ENCODE measurements around the gene DIPK1B. TPM values are rescaled to one million over a fixed set of nuclear protein-coding genes. Genes with fewer than 3 reads are reported as not detected.
"Not testable (repeated sequence)": the region's sequence is repeated elsewhere in the genome, so short reads cannot be mapped to it uniquely, and the experiment has no call there.

Gene DIPK1B
- polyA plus RNA-seq, 6 donors from 2014 or later: 0.91 to 71.6 (median 15.1) TPM

DNA sequence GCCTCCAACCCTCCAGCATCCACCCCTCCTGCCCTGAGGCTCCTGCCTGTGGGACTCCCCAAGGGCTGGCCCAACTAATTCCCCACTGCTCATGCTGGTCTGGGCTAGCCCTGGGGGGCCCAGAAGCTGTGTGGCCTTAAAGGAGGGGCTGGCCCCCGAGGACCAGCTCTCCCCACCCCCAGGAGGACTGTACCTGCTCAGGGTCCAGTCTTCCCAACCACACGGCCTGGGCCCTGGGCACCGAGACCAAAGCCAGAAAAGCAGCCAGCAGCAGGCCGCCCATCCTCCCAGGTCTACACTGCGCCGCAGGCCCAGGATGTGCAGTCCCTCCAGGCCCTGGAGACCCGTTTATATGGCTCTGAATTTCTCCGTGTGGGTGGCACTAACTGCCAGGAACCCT is 35.8 kb downstream of the DIPK1B start, which contains the start of gene LCN6:
Gene LCN6, minus strand, starts transcription at position 325 of the 400 bp plus-strand sequence. Its CDS starts 42 bp downstream, at position 283.
- Mint-ChIP-seq H3K4me1 (peaks cover 37 to 62% (median 61%) of the 10 kb centered on the region in 3 donors), H3K9me3 (peaks cover 6 to 25% (median 17%) of the 10 kb centered on the region in 7 donors), H3K27ac (peak within 1 kb of the TSS; percentile 95 to 99 (median 98)), H3K36me3 (peaks cover 8 to 15% of the 10 kb centered on the region in 2 donors), H3K27me3 (no peaks in the 10 kb centered on the region), H3K4me3 (peak within 1 kb of the TSS; percentile 60 to 90 (median 78))
- ATAC-seq (ENCODE audit: low read depth in 2 of 2): no peak
- no peak for DNase-seq

DNA sequence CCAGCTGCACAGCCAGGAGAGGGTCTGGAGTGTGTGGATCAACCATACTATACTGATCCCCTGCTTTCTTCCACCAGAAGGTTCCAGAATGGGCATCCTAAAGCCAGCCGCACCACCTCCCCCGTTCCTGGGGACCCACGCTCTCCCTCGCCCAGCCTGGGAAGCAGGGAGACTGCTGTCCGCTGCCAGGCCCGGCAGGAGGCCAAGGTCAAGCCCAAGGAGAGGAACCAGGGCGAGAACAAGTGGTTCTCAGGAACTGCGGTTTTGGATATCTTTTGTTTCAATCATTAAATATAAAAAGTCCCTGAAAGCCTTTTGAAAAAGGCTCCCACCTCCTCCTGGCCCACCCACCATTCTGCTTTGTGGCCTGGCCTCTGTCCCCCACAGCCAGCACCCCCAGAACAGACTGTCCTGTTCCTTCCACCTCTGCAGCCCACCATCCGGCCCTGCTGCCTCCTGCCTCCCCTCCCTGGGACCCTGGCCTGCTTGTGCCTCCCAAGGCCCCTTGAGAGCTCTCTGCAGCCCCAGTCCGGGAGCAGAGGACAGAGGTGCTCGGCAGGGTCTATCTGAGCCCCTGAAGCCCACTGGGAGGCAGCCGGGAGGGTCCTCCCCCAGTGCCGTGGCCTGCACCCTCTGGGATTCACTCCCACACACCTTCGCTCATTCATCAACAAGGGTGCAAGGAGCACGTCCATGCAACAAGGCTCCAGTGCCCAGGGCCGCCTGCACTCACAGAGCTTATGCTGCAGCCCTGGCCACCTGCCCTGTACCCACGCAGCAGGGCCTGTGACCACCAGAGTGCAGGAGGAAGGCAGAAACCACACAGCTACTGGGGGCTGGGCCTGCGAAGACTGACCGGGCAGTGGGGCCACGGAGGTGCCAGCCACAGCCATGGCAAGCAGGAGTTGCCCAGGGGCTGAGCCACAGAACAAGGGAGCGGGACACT is 36.6 kb downstream of the DIPK1B start:
- ATAC-seq (ENCODE audit: low read depth in 2 of 2) (peak in 1 of 2 donors; percentile 7), DNase-seq (no peak)
- peaks cover 35 to 54% (median 54%) of the 10 kb centered on the region in 3 donors for H3K4me1 Mint-ChIP-seq
- H3K27ac Mint-ChIP-seq: peak overlapping the region; percentile 95 to 99 (median 98)
- no peaks in the 10 kb centered on the region for H3K27me3 Mint-ChIP-seq
- peaks cover 6 to 25% (median 17%) of the 10 kb centered on the region in 7 donors for H3K9me3 Mint-ChIP-seq
- peak overlapping the region; percentile 60 to 90 (median 78) for H3K4me3 Mint-ChIP-seq
- H3K36me3 Mint-ChIP-seq: peaks cover 8 to 15% of the 10 kb centered on the region in 2 donors

DNA sequence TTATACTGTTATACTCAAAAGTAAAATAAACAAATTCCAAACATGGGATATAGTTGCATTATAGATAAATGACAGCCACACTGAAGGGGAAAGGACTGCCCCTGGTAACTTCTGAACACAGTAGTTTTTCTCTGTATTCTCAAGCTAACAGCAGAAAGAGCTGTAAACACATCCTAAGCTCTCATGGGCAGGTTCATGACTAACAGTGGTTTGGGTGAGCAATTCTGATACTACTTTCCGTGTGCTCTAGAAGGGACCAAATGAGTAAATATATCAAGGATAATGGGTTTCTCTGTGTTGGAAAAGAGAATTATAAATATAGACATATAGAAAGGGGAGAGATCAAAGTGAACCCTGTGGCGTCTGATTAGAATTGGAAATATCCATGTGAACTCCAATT is 38.2 kb downstream of the DIPK1B start:
- DNase-seq (no peak), ATAC-seq (ENCODE audit: low read depth in 2 of 2) (no peak)
- Mint-ChIP-seq H3K27ac (peak overlapping the region; percentile 84 to 99 (median 98)), H3K9me3 (peaks cover 6 to 28% (median 17%) of the 10 kb centered on the region in 7 donors), H3K4me3 (peak overlapping the region in 2 of 8 donors; percentile 24 to 25), H3K36me3 (peaks cover 8 to 17% of the 10 kb centered on the region in 2 donors), H3K27me3 (no peaks in the 10 kb centered on the region), H3K4me1 (peaks cover 34 to 62% (median 55%) of the 10 kb centered on the region in 3 donors)

DNA sequence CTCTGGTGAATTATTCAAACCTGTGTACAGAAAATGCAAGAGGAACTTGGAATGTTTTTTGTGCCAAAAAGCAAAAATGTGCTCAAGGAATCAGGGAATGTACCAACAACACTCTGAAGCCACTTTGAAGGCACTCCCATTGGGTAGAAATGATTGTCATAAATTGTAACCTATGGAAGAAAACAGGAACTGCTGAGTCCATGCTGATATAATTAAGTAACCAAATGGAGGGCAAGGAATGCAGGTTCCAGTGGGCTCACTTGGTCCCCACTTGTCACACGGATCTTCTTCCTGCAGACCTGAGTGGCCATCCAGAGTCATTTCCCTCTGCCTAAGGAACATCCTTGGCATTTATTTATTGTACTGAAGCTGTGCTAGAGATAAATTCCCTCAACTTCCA is 38.9 kb downstream of the DIPK1B start:
- H3K27me3 Mint-ChIP-seq: no peaks in the 10 kb centered on the region
- H3K36me3 Mint-ChIP-seq: peaks cover 8 to 21% of the 10 kb centered on the region in 2 donors
- H3K4me3 Mint-ChIP-seq: peak overlapping the region in 1 of 8 donors; percentile 8
- DNase-seq (no peak), ATAC-seq (ENCODE audit: low read depth in 2 of 2) (no peak)
- H3K9me3 Mint-ChIP-seq: peaks cover 6 to 29% (median 17%) of the 10 kb centered on the region in 7 donors
- H3K4me1 Mint-ChIP-seq: peaks cover 41 to 70% (median 57%) of the 10 kb centered on the region in 3 donors
- peak overlapping the region in 4 of 6 donors; percentile 28 to 95 (median 70) for H3K27ac Mint-ChIP-seq

DNA sequence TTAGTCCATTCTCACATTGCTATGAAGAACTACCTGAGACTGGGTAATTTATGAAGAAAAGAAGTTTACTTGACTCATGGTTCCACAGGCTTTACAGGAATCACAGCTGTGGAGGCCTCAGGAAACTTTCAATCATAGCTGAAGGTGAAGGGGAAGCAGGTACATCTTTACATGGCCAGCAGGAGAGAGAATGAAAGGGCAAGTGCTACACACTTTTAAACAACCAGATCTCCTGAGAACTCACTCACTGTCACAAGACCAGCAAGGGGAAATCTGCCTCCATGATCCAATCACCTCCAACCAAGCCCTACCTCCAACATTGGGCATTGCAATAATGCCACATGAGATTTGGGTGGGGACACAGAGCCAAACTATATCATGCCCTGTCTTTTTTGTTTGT is 39.4 kb downstream of the DIPK1B start:
- peak overlapping the region in 5 of 6 donors; percentile 7 to 95 (median 50) for H3K27ac Mint-ChIP-seq
- peaks cover 6 to 29% (median 17%) of the 10 kb centered on the region in 7 donors for H3K9me3 Mint-ChIP-seq
- no peak for DNase-seq
- peaks cover 8 to 21% of the 10 kb centered on the region in 2 donors for H3K36me3 Mint-ChIP-seq
- ATAC-seq (ENCODE audit: low read depth in 2 of 2): no peak
- no peaks in the 10 kb centered on the region for H3K27me3 Mint-ChIP-seq
- peaks cover 41 to 73% (median 61%) of the 10 kb centered on the region in 3 donors for H3K4me1 Mint-ChIP-seq
- no peak overlapping the region for H3K4me3 Mint-ChIP-seq

DNA sequence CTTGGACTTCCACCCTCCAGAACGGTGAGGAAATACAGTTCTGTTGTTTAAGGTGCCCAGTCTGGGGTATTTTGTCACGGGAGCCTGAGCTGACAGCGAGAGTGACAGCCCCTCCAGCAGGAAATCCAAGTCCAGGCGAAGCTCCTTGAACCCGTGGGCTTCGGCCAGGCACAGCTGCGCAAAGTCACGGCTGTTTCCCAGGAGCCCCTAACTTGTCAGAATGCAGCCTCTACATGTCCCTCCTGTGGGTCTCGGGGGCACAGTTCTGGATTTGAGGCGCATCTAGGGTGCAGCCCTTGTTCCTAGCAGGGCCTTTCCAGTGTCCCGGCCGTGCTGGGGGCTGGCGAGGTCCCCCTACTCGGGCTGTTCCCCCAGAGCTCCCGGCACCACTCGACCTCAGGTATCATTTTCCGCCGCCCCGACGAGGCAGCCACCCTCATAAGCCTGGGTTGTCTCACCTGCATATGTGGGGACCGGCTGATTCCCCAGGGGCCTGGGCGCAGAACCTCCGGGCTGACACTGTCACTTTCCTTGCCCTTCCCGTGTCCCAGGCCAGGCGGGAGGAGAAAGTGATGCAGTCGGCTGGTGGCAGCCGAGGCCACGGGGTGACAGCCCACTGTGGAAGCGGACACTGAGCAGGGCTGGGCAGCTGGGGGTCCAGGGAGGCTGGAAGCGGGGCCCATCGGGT is 41.1 kb downstream of the DIPK1B start:
- peak overlapping the region in 1 of 6 donors; percentile 84 for H3K27ac Mint-ChIP-seq
- ATAC-seq (ENCODE audit: low read depth in 2 of 2): no peak
- DNase-seq: no peak
- peaks cover 8 to 21% of the 10 kb centered on the region in 2 donors for H3K36me3 Mint-ChIP-seq
- H3K9me3 Mint-ChIP-seq: peaks cover 6 to 29% (median 17%) of the 10 kb centered on the region in 7 donors
- peak overlapping the region in 1 of 8 donors; percentile 89 for H3K4me3 Mint-ChIP-seq
- H3K27me3 Mint-ChIP-seq: no peaks in the 10 kb centered on the region
- peaks cover 30 to 72% (median 60%) of the 10 kb centered on the region in 3 donors for H3K4me1 Mint-ChIP-seq

DNA sequence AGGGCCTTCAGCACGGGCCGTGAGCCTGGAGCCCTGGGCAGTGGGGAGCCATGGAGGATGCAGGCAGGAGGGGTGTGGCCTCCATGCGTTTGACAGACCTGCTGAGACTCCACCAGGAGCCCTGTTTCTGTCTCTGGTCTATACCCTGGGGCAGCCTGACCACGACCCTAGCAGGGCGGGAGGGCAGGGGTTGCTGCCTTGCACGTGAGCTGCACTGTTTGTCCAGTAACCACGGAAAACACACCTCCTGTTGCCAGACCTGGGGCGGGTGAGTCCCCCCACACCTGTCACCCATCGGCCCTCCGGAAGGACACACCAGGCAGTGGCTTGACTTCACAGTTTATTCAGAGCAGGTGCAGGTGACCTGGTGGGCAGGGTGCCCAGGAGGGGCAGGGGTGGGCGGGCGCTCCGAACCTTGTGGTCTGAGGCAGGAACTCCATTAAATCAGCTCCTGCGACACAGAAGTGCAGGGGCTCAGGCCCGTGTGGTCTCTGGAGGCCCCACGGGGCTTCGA is 41.7 kb downstream of the DIPK1B start:
- no peaks in the 10 kb centered on the region for H3K27me3 Mint-ChIP-seq
- H3K27ac Mint-ChIP-seq: peak overlapping the region in 2 of 6 donors; percentile 90 to 94
- H3K4me3 Mint-ChIP-seq: peak overlapping the region in 7 of 8 donors; percentile 22 to 87 (median 47)
- peak; percentile 60 for DNase-seq
- no peak for ATAC-seq (ENCODE audit: low read depth in 2 of 2)
- peaks cover 8 to 21% of the 10 kb centered on the region in 2 donors for H3K36me3 Mint-ChIP-seq
- H3K9me3 Mint-ChIP-seq: peaks cover 6 to 29% (median 17%) of the 10 kb centered on the region in 7 donors
- peaks cover 27 to 71% (median 55%) of the 10 kb centered on the region in 3 donors for H3K4me1 Mint-ChIP-seq

DNA sequence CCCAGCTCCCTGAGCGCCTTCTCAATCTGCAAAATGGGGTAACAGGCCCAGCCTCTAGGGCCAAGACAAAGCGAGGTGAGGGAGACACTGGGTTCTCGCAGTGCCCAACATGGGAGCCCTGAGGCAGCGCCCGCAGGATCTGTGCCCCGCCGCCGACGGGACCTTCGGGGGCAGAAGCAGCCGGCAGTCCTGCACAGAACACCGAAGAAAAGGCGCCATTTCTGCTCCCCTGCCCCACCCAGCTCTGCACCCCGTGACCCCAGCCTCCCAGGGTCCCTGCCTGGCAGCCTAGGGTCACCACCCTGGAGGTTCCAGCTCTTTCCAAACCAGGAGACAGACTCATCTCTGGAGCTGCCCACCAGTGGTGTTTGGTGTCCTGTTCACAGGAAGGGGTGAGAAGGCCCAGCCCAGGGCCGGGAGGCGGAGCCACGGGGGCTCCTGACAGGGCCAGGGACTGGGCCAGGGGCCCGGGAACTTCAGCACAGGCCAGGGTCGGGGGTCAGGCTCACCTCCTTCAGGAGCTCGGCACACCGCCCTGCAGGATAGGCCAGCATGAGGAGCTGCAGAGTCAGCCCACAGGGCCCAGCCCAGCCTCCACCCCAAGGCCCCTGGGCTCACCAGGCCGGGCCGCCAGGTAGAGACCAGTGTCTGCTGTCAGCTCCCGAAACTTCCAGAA is 42.4 kb downstream of the DIPK1B start:
- Mint-ChIP-seq H3K27me3 (no peaks in the 10 kb centered on the region), H3K4me1 (peaks cover 27 to 68% (median 53%) of the 10 kb centered on the region in 3 donors), H3K36me3 (peaks cover 8 to 21% of the 10 kb centered on the region in 2 donors), H3K27ac (peak overlapping the region in 2 of 6 donors; percentile 90 to 94), H3K4me3 (peak overlapping the region in 7 of 8 donors; percentile 22 to 96 (median 47)), H3K9me3 (peaks cover 6 to 29% (median 17%) of the 10 kb centered on the region in 7 donors)
- DNase-seq (no peak), ATAC-seq (ENCODE audit: low read depth in 2 of 2) (peak in 1 of 2 donors; percentile 6)

DNA sequence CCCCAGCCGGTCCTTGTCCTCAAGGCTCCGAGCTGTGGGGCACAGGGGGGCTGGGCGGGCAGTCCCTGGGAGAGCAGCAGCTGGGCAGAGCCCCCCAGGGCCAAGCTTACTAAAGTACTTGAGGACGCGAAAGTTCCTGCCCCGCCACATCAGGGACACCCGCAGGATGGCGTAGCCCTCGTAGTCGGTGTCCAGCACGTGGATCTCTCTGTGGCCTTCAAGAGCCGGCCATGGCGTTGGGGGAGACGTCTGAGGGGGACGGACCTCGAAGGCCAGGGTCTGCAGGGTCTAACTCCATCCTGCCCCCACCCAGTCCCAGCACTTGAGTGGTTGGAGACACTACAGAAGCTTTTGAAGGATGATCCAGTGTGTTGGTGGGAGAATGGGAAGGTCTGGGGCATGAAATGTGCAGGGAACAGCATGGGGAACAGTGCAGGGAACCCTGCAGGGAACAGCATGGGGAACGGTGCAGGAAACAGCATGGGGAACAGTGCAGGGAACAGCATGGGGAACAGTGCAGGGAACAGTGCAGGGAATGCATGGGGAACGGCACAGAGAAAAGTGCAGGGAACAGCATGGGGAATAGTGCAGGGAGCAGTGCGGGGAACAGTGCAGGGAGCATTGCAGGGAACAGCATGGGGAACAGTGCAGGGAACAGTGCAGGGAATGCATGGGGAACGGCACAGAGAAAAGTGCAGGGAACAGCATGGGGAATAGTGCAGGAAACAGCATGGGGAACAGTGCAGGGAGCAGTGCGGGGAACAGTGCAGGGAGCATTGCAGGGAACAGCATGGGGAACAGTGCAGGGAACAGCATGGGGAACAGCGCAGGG is 43.1 kb downstream of the DIPK1B start:
- ATAC-seq (ENCODE audit: low read depth in 2 of 2); DNase-seq; H3K27me3 Mint-ChIP-seq: not testable (repeated sequence)
- Mint-ChIP-seq H3K36me3 (peaks cover 8 to 21% of the 10 kb centered on the region in 2 donors), H3K27ac (peak overlapping the region in 3 of 6 donors; percentile 67 to 84 (median 75)), H3K4me1 (peaks cover 26 to 66% (median 52%) of the 10 kb centered on the region in 3 donors), H3K9me3 (peaks cover 6 to 24% (median 17%) of the 10 kb centered on the region in 7 donors), H3K4me3 (peak overlapping the region in 5 of 8 donors; percentile 23 to 96 (median 77))

DNA sequence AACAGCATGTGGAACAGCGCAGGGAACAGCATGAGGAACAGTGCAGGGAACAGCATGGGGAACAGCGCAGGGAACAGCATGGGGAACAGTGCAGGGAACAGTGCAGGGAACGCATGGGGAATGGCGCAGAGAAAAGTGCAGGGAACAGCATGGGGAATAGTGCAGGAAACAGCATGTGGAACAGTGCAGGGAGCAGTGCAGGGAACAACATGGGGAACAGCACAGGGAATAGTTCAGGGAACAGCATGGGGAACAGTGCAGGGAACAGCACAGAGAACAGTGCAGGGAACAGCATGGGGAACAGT is 43.7 kb downstream of the DIPK1B start:
- Mint-ChIP-seq H3K9me3 (peaks cover 6 to 24% (median 17%) of the 10 kb centered on the region in 7 donors), H3K27ac (peak overlapping the region in 3 of 6 donors; percentile 88 to 91 (median 90)), H3K4me1 (peaks cover 27 to 64% (median 52%) of the 10 kb centered on the region in 3 donors), H3K4me3 (peak overlapping the region in 4 of 8 donors; percentile 22 to 96 (median 82)), H3K36me3 (peaks cover 8 to 21% of the 10 kb centered on the region in 2 donors), H3K27me3 (no peaks in the 10 kb centered on the region)
- no peak for ATAC-seq (ENCODE audit: low read depth in 2 of 2)
- DNase-seq: no peak

DNA sequence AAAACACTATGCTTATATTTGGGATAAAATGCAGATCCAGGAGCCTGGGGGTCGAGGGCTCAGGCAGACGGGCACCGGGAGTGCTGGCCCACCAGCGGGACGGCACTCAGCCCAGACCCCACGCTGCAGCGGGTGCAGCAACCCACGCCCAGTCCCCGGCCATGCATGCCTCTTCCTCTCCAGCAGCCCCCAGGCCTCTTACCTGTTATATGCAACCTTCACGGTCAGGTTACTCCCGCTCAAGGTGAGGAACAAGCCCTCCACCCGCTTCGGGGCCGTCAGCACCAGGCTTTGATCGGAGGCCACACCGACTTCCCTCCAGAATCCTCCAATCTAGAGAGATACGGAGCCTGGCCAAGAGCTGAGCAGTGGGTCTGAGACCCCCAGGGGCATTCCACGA is 44.5 kb downstream of the DIPK1B start:
- DNase-seq (no peak), ATAC-seq (ENCODE audit: low read depth in 2 of 2) (no peak)
- Mint-ChIP-seq H3K27ac (peak overlapping the region in 4 of 6 donors; percentile 44 to 92 (median 91)), H3K4me1 (peaks cover 27 to 65% (median 55%) of the 10 kb centered on the region in 3 donors), H3K36me3 (peaks cover 8 to 18% of the 10 kb centered on the region in 2 donors), H3K9me3 (peaks cover 6 to 16% (median 11%) of the 10 kb centered on the region in 7 donors), H3K27me3 (no peaks in the 10 kb centered on the region), H3K4me3 (peak overlapping the region in 5 of 8 donors; percentile 12 to 96 (median 77))

All from naive B cell (primary cell).